HG03442 (cell line): ENCODE results near the gene ZCCHC7.

Experiments
- ATAC-seq: cut with Tn5 transposase; IDR thresholded peaks from one replicate; pipeline ENCODE4 v1.9.1; 2021; ENCODE audit warnings: mild to moderate bottlenecking, moderate library complexity; ENCODE audit not compliant: unreplicated experiment

Gene ZCCHC7

DNA sequence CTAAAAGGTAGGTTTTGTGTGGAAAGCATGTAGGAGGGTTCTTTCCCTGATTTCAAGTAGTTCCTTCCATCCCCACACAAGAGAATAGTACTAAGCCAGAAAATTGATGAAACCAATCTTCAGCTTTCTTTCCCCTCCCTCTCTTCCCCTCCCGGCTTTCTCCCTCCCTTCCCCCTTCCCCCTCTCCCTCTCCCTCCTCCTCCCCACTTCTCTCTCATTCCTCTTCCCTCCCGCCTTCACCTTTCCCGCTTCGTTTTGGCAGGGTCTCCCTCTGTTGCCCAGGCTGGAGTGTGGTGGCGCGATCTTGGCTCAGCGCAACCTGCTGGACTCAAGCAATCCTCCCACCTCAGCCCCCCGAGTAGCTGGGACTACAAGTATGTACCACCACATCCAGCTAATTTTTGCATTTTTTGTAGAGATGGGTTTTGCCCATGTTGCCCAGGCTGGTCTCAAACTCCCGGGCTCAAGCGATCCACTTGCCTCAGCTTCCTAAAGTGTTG, 85.8 kb downstream of the ZCCHC7 start:
- no peak for ATAC-seq

DNA sequence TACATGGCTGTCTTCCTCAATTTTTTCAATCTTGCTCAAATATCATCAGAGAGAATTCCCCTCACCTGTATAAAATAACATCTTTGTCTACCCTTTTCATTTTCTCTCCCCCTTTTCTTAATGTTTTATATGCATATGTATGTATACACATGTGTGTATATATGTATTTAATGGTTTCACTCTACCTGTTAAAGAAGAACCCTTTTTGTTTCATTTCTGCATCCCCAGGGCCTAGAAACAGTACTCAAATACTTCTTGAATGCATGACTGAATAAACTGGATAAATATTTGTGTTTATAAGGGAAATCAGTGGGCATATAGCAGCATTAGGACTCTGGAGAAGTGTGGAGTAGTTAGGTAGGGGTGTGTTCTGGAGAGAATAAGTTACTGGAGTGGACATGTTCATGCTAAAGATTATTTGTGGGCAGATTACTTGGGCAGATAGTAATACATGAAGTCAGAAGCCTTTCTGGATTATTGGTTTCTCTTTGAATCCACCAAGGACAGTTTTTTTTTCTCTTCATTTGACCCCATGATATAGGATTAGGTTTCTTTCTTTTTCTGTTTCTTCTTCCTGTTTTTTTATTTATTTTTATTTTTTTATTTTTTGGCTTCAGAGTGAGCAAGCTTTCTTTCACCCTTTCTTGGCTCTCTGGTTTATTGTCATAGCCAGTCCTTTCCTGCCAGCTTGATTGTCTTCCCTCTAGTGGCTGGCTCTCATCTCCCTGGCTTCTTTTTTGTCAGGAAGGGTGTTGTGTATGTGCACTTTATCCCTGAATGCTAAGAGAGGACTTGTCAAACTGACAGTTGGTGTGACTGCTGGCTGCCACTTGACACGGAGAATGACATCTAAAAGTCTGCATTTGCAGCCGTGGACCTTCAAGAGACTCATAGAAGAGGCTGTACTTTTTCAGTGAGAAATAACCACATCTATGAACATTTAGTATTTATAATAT, 89.3 kb downstream of the ZCCHC7 start:
- ATAC-seq: no peak

DNA sequence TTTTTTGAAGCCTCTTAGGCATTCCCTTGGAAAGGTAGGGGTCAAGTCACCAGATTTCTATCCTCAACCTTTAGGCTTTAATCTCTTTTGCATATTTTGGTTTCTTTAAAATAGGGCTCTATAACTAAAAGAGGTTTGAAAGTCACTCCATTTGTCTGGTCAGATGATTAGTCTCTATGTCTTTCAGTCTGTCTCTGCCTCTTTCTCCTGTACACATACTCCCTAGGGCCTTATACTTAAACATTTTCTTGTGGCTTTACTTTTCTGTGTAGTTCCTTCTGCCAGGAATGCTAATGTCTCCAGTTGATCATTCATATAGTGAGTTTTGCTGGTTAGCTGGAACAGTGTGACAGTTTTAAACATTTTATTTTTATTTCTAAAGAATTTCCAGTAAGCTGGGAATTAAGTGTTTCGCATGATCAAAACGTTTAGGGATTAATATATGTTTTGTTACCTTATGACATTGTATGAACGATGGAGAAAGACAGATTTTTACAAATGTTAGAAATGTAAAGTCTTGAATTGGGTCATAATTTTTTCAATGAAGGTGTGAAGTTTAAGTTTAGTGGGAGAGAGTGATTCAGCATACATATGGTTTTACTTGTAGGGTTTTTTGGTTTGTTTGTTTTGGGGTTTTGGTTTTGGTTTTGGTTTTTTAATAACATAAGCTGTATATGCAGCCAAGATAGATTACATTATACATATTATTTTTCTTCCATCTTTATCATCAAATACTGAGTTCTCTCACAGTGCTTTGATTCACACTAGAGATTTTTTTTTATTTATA, 90.6 kb downstream of the ZCCHC7 start:
- ATAC-seq: no peak

DNA sequence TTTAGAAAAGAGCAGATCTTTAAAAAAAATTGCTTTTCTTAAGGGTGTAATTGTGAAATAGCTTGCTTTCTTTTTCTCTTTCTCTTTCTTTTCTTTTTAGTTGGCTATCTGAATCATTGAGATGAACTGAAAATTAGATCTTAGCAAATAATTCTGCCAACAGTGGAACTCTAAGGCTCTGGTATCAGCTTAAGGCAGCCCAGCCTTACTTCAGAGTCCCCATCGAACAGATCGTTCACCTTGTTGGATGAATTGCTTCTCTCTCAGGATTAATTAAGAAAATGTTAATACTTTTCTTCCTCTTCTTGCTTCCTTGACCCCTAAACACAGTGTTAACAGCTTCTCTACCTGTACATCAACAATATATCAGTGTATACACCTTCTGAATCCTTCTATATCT, 92.1 kb downstream of the ZCCHC7 start:
- ATAC-seq: no peak

DNA sequence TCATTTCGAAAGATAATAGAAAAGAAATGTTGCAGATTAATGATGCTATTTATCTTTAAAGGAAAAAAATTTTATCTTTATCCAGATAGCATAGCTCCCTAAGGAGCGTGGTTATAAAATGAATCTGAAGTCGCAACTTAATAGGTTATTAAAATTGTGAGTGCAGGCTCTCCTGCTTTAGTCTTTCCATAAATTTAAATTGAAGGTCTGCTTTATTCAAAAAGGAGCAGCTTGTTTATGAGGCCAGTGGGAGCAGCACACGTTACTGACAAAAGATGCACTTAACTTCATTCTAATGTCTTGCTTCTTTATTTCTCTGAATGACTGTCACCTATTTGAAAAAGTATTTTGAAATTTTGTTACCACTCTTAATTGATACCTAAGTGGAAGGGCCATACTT, 95.0 kb downstream of the ZCCHC7 start:
- ATAC-seq: no peak

DNA sequence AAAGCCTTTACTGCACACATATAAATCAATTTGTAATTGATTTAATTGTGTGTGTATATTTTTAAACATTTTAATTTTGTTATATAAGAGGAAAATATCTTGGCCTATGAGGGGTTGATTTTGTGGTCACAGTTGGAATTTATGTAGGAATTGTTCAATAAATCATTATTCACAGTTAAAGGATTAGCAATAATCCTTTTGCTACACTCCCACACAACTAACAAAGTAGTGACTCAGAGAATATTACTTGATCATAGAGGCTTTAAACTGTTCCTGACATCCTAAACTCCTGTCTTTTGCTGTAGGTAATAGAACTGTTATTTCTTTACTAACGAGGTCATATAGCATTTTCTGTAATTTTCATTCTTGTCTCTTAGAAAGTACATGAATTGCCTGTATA, 95.5 kb downstream of the ZCCHC7 start:
- ATAC-seq: no peak

DNA sequence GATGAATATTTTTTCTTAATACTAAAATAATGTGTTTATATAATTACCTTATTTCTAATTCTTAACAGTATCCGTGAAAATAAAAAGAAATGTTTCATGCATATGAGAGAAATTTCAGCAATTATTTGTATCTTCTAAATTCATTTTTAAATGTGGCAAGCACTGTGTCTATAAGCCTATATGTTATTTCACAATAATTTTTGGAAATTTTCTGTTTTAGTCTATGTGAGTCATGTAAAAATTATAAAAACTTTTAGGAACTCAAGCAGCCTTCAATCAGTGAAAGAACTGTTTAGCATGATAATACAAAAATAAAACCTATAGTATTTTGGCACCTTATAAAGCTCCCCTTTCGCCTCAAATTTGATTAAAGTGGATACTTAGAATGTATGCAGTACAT, 96.8 kb downstream of the ZCCHC7 start:
- ATAC-seq: no peak

DNA sequence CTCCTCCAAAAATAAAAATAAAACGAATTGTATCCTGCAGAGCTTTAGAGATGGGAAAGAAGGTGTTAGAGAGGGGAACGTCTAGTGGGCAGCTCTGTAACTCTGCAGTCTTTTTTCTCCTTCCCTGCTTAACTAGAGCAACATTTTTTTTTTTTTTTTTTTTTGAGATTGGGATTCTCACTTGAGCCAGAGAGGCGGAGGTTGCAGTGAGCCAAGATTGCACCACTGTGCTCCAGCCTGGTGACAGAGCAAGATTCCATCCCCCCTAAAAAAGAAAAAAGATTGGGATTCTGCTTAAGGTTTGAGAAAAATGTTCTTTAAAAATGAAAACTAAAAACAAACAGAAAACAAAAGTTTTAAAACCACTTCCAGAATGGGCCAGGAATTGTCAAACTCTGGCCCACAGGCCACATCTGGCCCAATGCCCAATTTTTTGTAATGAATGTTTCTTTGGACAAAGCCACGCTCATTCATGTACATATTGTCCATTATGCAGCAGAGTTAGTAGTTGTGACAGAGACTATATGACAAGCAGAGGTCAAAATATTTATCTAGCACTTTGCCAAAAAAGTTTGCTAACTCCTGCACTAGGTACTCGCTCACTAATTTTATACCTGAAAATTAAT, 98.5 kb downstream of the ZCCHC7 start:
- ATAC-seq: no peak

DNA sequence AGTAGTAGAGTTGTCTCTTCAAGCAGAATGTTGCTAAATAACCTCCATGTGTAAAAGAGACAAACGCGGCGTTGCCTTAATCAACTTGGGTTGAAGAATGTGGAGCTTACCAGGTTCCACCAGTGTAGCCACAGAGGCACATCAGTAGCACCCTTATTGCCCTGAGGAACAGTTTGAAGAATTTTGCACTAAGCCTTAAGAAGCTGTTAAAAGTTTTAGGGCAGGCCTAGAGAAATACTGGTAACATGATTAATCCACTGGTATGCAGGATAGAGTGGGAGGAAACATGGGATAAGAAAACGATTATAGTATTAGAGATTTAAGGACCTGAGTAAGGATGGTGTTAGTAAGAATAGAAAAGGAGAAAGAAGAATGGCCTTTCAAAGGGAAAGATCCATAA, 100.6 kb downstream of the ZCCHC7 start:
- ATAC-seq: no peak

DNA sequence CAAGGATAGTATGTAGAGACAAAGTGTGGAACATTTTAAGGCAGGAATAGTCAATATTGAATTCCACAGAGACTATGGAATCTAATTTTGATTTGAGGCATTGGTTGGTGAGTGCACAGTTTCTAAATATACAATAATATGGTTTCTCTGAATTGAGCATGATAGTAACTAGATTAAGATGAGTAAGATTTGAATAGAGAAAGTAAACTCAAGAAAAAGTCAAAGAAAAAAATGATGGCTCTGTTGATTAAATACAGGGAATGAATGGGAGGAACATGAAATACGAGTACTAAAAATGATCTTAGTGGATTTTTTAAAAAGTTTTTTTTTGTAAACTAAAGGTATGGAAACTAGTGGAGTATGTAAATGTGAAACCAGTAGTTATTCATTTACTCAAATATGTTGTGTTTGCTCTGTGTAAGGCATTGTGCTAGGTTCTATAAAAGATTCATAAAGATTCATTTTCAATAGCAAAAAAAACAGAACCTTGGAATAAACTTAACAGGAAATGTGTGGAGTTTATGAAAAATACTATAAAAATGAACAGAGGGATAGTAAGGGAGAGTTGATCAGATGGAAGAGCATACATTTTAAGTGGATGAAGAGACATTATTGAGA, 101.2 kb downstream of the ZCCHC7 start:
- ATAC-seq: no peak

DNA sequence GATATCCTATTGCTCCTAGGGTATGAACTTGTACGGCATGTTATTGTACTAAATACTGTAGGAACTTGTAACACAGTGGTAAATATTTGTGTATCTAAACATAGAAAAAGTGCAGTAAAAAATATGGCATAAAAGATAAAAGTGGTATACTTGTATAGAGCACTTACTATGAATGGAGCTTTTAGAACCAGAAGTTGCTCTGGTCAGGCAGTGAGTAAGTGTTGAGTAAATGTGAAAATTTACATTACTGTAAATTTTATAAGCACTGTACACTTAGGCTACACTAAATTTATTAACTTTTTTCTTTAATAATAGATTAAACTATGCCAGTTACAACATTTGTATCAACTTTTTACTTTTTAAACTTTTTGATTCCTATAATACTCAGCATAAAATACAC, 109.1 kb downstream of the ZCCHC7 start:
- ATAC-seq: no peak

DNA sequence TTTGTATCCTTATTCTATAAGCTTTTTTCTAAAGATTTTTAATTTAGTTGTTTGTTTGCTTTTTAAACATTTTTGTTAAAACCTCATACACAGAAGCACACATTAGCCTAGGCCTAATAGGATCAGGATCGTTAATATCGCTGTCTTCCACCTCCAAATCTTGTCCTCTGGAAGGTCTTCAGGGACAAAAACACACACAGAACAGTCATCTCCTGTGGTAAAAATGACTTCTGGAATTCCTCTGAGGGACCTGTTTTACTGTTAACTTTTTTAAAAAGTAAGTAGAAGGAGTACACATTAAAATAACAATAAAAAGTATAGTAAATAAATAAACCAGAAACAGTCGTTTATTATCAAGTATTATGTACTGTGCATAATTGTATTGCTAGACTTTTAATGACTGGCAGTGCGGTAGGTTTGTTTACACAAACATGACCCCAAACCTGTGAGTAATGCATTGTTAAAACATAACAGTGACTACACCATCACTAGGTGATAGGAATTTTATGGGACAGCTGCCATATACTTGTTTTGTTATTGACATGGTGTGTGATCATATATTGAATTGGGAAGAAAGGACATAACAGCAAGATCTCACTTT, 109.6 kb downstream of the ZCCHC7 start:
- no peak for ATAC-seq

DNA sequence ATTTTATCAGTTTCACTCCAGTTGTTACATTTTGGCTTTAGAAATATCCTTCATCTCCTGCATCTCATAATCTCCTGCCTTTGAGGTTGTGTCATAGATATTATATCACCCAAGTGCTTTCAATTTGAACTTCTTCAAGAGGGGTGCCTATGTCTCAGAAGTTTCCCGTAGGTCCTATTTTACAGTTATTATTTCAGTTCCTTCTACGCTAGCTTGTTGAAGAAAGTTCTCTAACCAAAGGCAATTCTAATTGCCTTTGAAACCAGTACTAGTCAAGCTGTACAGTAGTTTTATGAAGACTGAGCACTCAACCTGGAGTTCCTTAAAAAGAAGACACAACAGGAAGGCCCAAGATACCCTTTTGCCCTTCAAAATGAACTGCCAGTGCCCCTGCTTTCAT, 116.4 kb downstream of the ZCCHC7 start:
- ATAC-seq: no peak

DNA sequence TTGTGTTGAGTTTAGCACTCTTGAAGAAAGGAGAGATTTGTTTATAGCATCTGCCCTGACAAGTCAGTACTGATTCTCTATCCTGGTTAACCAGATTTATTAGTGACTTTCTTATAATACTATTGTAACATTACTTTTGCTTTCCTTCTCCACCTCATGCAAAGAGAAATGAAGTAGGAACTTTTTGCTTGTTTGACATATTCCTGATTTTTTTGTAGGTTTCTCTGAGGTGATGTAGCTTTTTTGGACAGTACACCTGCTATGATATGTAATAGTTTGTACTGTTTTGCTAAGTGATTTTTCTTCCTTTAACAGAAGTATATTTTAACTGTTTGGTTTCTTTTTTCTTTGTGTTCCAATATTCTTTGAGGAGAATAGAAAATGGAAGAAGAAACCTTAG, 117.7 kb downstream of the ZCCHC7 start:
- no peak for ATAC-seq

DNA sequence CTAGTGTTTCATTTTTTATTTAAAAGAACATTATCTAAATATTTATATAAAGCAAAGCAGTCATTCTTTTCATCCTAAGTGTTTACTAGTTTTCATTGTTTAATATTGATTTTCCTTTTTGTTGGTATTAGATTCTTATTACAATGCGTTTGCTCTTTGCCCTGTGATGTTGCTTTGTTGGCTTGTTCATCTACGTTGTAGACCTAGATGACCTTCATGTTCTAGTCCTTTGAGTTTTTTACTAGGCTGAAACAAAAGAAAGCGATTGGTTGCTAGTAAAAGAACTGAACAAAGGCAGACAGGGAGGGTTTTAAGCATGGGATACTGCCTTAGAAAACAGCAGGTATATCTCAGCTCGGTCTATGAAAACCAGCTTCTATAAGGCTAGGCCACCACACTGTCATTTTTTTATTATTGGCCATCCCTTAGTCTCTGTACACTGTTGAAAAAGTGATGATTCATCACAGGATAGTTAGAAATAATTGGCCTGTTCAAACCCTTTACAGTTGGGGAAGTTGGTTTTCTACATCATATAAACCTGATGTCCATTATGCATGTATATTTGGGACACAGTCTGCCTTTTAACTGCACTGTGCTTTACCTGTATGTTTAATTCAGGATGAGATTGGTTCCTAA, 119.0 kb downstream of the ZCCHC7 start:
- no peak for ATAC-seq

DNA sequence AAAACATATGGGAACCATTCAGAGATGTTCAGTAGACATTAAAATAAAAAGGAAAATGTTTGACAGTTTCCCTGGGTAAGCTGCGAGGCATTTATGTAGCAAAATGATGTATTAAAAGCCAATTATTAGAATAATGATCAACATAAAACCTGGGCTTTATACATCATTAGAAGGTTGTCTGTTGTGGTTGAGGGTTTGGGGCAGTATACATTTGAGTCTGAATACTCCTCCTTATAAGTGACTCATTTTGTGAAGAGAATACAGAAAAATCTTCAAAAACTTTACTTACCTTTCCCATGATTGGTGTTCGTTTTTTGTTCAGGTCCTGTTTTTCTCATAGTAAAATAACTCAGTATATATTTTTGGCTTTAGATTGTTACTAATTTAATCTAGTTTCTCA, 119.5 kb downstream of the ZCCHC7 start:
- no peak for ATAC-seq

DNA sequence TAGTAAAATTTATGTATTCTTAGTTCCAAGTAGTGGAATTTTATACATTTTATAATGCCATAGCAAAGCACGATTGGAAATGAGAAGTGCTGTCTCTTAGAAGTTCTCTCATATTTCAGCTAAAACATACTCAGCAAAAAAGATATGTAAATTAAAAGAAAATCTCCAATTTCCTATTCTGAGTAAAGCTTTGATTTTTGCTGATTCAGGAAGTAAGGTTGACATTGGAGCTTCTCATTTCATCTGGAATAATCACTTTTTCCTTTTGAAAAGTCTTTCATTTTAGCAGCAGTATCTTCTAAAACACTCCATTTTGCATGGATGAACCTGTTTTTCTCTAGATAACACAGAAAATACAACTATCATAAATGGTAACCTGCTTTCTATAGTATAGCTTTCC, 121.0 kb downstream of the ZCCHC7 start:
- no peak for ATAC-seq

DNA sequence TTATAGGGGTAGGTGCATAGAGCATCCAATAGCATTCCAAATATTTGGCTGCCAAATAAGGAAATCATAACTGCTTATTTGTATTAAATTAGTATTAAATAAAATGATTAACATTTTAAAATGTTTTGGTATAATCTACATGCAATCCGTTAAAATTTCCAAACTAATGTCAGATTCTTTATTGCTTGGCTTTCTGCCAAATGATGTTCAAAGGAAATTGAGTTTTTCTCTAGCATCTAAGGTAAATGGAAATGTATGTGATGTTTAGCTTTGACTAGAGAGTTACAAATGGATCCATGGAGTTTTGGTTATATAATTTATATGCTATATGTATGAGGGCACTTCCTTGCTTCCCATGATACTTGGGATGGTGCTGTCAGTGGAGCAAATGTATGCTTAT, 121.7 kb downstream of the ZCCHC7 start:
- no peak for ATAC-seq

DNA sequence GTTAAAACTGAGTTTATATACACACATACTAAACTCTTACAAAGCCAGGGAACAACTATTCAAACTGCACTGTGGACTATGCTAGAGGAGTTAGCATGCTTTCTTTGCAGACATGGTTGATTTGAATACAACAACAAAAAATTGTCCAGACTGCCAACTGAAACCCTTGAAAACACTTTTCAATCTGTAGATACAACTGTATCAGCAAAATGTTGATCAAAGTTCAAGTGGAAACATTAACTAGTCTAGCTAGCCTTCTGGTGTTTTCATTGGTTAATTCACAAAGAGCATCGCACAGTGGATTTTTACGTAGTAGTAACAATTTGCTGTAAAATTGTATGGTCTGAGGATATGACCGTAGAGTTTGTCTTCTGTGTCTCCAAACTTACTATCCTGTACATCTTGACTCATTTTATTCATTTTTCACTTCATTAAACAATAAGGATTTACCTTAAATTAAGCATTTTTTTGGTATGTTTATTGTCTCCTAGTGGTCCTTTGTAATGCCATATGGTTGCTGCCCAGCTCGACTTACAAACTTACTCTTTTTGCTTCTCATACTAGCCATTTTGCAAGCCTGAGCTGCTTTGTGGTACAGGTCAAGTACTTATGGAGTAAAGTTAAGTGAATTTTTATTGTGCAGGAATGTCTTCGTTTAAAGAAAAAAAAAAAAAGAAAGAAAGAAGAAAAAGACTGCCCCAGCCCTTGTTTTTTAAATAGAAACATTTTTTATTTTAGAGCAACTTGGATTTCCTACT, 123.4 kb downstream of the ZCCHC7 start:
- ATAC-seq: no peak
